AG08396 (cell line): ENCODE results near the gene NDUFC1.

Source experiments
- DNase-seq: peaks from one replicate; pipeline ENCODE4 v3.0.0; 2012; ENCODE audit warnings: low spot score, mixed read lengths

NDUFC1 gene

DNA sequence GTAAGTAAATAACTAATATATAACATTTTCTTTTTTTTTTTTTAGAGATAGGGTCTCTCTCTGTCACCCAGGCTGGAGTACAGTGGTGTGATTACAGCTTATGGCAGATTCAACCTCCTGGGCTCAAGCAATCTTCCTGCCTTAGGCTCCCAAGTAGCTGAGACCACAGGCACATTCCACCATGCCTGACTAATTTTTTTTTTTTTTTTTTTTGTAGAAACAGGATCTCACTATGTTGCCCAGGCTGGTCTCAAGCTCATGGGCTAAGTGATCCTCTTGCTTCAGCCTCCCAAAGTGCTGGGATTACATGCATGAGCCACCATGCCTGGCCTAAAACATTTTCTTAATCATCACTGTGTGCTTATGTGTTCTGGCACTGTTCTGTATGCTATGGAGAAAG lies 55.0 kb downstream of the NDUFC1 start:
- no peak for DNase-seq

DNA sequence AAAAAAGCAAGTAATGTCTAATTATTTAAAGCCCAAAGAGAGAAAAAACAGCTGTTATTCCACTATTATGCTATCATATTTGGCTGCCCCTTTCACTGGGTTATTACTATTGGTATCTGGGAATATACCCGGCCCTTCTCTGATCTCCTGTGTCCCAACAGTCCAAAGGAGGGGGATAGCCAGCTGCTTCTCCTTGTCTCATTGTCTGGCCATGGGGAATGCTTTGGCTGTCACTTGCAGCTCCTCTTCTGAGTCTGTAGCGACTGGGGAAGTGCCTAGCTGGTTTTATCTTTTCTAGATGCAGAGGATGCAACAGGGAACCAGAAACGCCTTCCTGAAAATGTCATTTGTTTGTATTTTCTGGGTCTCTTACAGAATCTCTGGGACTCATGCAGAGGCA lies 56.1 kb downstream of the NDUFC1 start:
- DNase-seq: no peak

DNA sequence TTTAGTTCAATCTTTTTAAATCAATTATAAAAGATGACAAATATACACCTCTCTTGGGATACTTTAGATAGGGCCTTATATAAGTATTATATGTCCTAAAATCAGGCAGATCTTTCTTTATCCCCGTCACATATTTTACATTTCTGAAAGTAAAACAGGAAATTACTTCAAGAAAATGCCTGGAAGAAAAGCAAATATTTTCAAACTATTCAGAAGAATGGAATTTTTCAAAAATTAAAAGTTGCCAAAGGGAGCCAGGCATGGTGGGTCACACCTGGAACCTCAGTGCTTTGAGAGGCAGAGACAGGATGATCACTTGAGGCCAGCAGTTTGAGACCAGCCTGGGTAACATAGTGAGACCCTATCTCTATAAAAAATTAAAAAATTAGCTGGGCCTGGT lies 56.7 kb downstream of the NDUFC1 start:
- DNase-seq: no peak

DNA sequence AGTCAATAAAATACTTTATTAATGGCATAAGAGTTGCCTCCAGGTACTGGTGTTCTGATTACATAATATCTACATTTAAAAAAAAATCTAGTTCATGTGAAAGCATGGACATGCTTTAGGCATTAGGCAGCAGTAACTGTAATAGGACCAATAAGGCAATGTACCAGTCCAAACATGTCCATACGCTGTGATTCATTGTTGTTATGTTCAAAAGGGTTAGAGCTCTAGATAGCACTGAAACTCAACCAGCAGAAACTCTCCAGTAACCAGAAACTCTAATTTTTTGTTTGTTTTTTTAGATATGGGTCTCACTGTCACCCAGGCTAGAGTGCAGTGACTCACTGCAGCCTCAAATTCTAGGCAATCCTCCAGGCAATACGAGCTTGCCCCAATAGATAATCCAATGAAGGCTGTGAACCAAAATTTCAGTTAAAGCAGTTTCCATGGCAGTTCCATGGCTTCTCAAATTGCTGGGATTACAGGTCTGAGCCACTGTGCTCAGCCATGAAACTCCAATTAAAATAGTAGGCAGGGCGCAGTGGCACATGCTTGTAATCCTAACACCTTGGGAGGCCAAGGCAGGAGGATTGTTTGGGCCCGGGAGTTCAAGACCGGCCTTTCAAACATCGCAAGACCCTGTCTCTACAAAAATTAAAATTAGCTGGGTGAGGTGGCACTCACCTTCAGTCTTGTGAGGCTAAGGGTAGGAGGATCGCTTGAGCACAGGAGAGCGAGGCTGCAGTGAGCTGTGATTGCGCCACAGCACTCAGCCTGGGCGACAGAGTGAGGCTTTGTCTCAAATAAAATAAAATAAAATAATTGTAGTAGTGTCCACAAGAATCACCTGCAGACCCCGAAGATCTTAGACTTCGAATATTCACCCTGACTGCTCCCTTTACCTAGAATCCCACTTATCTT lies 58.6 kb downstream of the NDUFC1 start:
- DNase-seq: peak; percentile 74

DNA sequence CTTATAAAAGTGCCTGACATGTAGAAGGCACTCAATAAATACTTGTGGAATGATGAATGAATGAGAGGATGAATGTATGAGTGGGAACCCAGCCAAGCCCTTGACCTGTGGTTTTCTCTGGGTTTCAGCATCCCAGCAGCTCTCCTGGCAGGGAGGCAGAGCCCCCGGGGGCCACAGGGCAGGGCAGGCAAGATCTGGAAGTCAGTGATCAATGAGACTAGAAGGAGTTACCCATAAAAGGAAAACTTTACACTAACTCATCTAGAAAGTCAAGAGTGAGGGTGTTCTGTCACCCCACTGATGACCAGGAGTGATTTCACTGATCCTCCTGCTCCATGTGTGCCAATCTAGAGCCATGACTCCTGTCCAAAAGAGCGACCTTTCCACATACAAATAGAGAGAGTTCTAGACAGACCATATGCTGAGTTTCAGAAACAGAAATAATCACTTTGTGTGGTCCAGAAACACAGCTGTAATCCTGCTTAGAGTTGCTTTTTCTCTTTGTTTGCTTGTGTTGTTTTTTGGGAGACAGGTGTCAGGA lies 59.7 kb downstream of the NDUFC1 start:
- peak; percentile 21 for DNase-seq

DNA sequence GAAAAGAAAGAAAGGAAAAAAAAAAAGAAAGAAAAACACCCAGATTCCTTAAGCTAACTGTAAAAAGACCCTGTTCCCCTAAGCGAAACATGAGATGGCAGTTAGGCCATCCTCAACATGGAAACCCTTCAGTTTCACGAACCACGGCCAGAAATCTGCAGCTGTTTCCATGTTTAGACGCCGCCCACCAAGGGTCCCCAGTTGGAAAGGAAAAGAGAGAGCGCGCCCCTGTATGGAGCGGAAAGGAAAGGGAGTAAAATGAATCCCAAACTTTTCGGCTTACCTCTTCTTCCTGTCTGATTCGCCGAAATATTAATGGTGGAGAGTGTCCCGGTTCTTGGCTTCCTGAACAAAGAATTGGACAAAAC lies 60.5 kb downstream of the NDUFC1 start:
- DNase-seq: no peak

DNA sequence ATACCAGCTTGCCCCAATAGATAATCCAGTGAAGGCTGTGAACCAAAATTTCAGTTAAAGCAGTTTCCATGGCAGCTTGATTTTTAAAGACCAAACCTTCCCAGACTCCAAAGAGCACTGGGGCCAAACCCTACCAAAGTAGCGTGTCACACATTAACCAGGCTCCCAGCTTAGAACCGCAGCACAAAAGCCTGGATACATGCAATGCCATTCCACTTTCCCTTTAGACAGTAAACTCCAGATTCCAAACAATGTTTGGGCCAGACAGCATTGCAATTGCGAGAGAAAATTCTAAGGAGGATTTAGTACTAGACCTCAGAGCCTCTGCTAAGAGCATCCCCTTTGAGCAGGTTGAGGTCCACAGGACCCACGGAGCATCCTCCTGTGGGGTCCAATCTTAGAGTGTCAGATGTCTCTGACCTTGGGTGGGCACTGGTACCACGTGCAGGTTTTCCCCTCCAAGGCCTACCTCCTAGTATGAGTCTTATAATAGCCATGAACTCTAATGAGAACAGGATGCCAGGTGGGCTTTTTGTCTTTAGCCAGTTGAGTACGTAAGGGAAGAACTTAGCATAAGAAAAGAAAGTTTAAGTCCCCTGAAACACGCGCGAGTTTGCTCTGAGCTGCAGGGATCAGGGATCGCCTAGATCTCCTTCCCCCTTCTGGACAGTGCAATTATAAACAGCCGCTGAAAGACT lies 61.0 kb downstream of the NDUFC1 start:
- DNase-seq: no peak
